Measurements from ENCODE around the gene MAP6D1. TPM values are rescaled to one million over a fixed set of nuclear protein-coding genes. Genes with fewer than 3 reads are reported as not detected.

MAP6D1 gene
- total RNA-seq, 2 experiments from 2014 or later, result 0.88 to 1.1 TPM

- intact Hi-C loops (cut with micrococcal nuclease; ENCODE audit: unreplicated experiment), result no loop called here
- no TSS peak for BruUV-seq (replicated peaks)
- CTCF ChIA-PET (ENCODE audit: unreplicated experiment), result interaction anchor here (1.4 kb wide), 1 partner anchor 13 kb away, joined by 3 read pairs; the partner anchor contains the start of gene PARL
- Histone ChIP-seq H3K9me2 (ENCODE audit: insufficient read depth, low read length) (no peaks in the 10 kb centered on the region), H3K4me2 (ENCODE audit: low read length) (no peak overlapping the region), H3K4me3 (ENCODE audit: low read depth, low read length, poor library complexity, severe bottlenecking) (no peak overlapping the region), H3K36me3 (ENCODE audit: insufficient read depth, low read length) (peaks cover 25% of the 10 kb centered on the region), H3K79me2 (ENCODE audit: insufficient read depth, low read depth, low read length) (peaks cover 56% of the 10 kb centered on the region; the same call in 1 of the 2 replicates), H3K27ac (ENCODE audit: low read depth, low read length, poor library complexity, severe bottlenecking) (no peak overlapping the region), H3K9me3 (ENCODE audit: low read length) (no peaks in the 10 kb centered on the region), H3K4me1 (ENCODE audit: insufficient read depth, low read length, poor library complexity, severe bottlenecking) (peaks cover 2% of the 10 kb centered on the region), H2AFZ (ENCODE audit: low read length) (no peak overlapping the region), H4K20me1 (ENCODE audit: insufficient read depth, low read length) (peaks cover 7% of the 10 kb centered on the region; the same call in 1 of the 2 replicates)
- no peak for TF ChIP-seq CTCF (conservative IDR thresholded peaks at IDR 0.05; ENCODE audit: low read length)
- no peak for TF ChIP-seq EZH2phosphoT487 (IDR thresholded peaks at IDR 0.05; ENCODE audit: borderline replicate concordance, low read depth, low read length)
- no peak for DNase-seq (ENCODE audit: low spot score)
- POLR2A ChIA-PET, result interaction anchor here (0.7 to 1.2 kb wide), 2 partner anchors 12 to 150 kb away, joined by 3 read pairs; no protein-coding TSS in a partner anchor
These were observed 46.2 kb upstream of the MAP6D1 start for GRCh38 chr3:183871541-183871940.

- Histone ChIP-seq H3K79me2 (ENCODE audit: insufficient read depth, low read depth, low read length) (peaks cover 49% of the 10 kb centered on the region; the same call in 1 of the 2 replicates), H3K4me2 (ENCODE audit: low read length) (no peak overlapping the region), H3K9me3 (ENCODE audit: low read length) (no peaks in the 10 kb centered on the region), H4K20me1 (ENCODE audit: insufficient read depth, low read length) (peaks cover 7% of the 10 kb centered on the region; the same call in 1 of the 2 replicates), H3K9me2 (ENCODE audit: insufficient read depth, low read length) (no peaks in the 10 kb centered on the region), H3K36me3 (ENCODE audit: insufficient read depth, low read length) (peaks cover 27% of the 10 kb centered on the region), H3K27ac (ENCODE audit: low read depth, low read length, poor library complexity, severe bottlenecking) (no peak overlapping the region), H3K4me1 (ENCODE audit: insufficient read depth, low read length, poor library complexity, severe bottlenecking) (peaks cover 2% of the 10 kb centered on the region), H3K4me3 (ENCODE audit: low read depth, low read length, poor library complexity, severe bottlenecking) (no peak overlapping the region), H2AFZ (ENCODE audit: low read length) (no peak overlapping the region)
- ChIA-PET CTCF (ENCODE audit: unreplicated experiment) (no interaction called here), POLR2A (interaction anchor here (0.6 to 0.9 kb wide), 3 partner anchors 14 to 746 kb away, joined by 3 to 5 read pairs (median 3); partner anchors contain the start of gene PARL)
- intact Hi-C loops (cut with micrococcal nuclease; ENCODE audit: unreplicated experiment), result no loop called here
- TF ChIP-seq EZH2phosphoT487 (IDR thresholded peaks at IDR 0.05; ENCODE audit: borderline replicate concordance, low read depth, low read length), result no peak
- no peak for TF ChIP-seq CTCF (conservative IDR thresholded peaks at IDR 0.05; ENCODE audit: low read length)
- BruUV-seq (replicated peaks), result no TSS peak
- DNase-seq (ENCODE audit: low spot score), result no peak
These were observed 45.2 kb upstream of the MAP6D1 start for GRCh38 chr3:183870563-183870962.

GRCh38 chr3:183868796-183869195 lies 43.4 kb upstream of the MAP6D1 start:
- no peak for TF ChIP-seq EZH2phosphoT487 (IDR thresholded peaks at IDR 0.05; ENCODE audit: borderline replicate concordance, low read depth, low read length)
- TF ChIP-seq CTCF (conservative IDR thresholded peaks at IDR 0.05; ENCODE audit: low read length), result no peak
- no peak overlapping the region for H3K4me2 ChIP-seq (ENCODE audit: low read length)
- H3K36me3 ChIP-seq (ENCODE audit: insufficient read depth, low read length), result peaks cover 37% of the 10 kb centered on the region
- H3K4me1 ChIP-seq (ENCODE audit: insufficient read depth, low read length, poor library complexity, severe bottlenecking), result peaks cover 2% of the 10 kb centered on the region
- no peak for DNase-seq (ENCODE audit: low spot score)
- H4K20me1 ChIP-seq (ENCODE audit: insufficient read depth, low read length), result peaks cover 4% of the 10 kb centered on the region; the same call in 1 of the 2 replicates
- no peak overlapping the region for H2AFZ ChIP-seq (ENCODE audit: low read length)
- CTCF ChIA-PET (ENCODE audit: unreplicated experiment), result no interaction called here
- H3K9me2 ChIP-seq (ENCODE audit: insufficient read depth, low read length), result no peaks in the 10 kb centered on the region
- no peaks in the 10 kb centered on the region for H3K9me3 ChIP-seq (ENCODE audit: low read length)
- H3K79me2 ChIP-seq (ENCODE audit: insufficient read depth, low read depth, low read length), result peaks cover 32% of the 10 kb centered on the region; the same call in 1 of the 2 replicates
- H3K27ac ChIP-seq (ENCODE audit: low read depth, low read length, poor library complexity, severe bottlenecking), result no peak overlapping the region
- H3K4me3 ChIP-seq (ENCODE audit: low read depth, low read length, poor library complexity, severe bottlenecking), result no peak overlapping the region
- POLR2A ChIA-PET, result no interaction called here
- intact Hi-C loops (cut with micrococcal nuclease; ENCODE audit: unreplicated experiment), result no loop called here
- BruUV-seq (replicated peaks), result no TSS peak
